ENCODE results near the gene CTSZ. TPM values are rescaled to one million over a fixed set of nuclear protein-coding genes. Genes with fewer than 3 reads are reported as not detected.

CTSZ gene
- total RNA-seq, 1 donor: 223 TPM

- H3K79me2 ChIP-seq (ENCODE audit: insufficient read depth, low read length): peaks cover 64% of the 10 kb centered on the region
- H3K9me3 ChIP-seq (ENCODE audit: low read depth, low read length): no peaks in the 10 kb centered on the region
- no peak for TF ChIP-seq CTCF (IDR thresholded peaks at IDR 0.05; ENCODE audit: extremely low read depth, low read depth, low read length)
- no peaks in the 10 kb centered on the region for H3K27me3 ChIP-seq (ENCODE audit: insufficient read depth, low read length)
- no peak overlapping the region for H3K4me3 ChIP-seq (ENCODE audit: insufficient read depth, low read length)
- no peak overlapping the region for H2AFZ ChIP-seq (ENCODE audit: low read length)
- no peak for DNase-seq (ENCODE audit: insufficient read length, low spot score, missing footprints)
- peaks cover 12% of the 10 kb centered on the region for H4K20me1 ChIP-seq (ENCODE audit: insufficient read depth, low read length)
- no peak overlapping the region for H3K4me2 ChIP-seq (ENCODE audit: insufficient read depth, low read length)
- no peak overlapping the region for H3K27ac ChIP-seq (ENCODE audit: low read depth, low read length)
- peaks cover 35% of the 10 kb centered on the region for H3K36me3 ChIP-seq (ENCODE audit: insufficient read depth, low read length)
- H3K4me1 ChIP-seq (ENCODE audit: insufficient read depth, low read length): peaks cover 22% of the 10 kb centered on the region
These were observed 33.6 kb upstream of the CTSZ start for GRCh38 chr20:59040667-59041066.

DNA sequence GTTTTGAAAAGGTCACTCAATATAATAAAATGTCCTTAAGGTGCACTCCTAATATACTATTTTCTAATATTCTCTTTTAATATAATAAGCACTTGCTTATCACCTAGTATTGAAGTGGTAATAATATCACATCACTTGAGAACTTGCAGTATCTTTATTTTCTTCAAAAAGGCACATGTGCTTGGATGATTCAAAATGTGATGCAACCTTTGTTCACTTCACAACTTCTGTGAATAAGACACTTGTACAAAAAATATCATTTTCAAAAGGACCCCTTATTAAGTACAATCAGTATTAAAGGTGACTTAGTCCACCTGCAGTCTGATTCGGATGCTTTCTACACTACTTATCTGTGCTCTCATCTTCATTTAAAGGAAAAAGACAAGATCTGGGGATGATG, 32.2 kb upstream of the CTSZ start:
- Histone ChIP-seq H4K20me1 (ENCODE audit: insufficient read depth, low read length) (peaks cover 14% of the 10 kb centered on the region), H3K4me2 (ENCODE audit: insufficient read depth, low read length) (no peak overlapping the region), H3K9me3 (ENCODE audit: low read depth, low read length) (no peaks in the 10 kb centered on the region), H3K4me1 (ENCODE audit: insufficient read depth, low read length) (peaks cover 22% of the 10 kb centered on the region), H3K36me3 (ENCODE audit: insufficient read depth, low read length) (peaks cover 47% of the 10 kb centered on the region), H2AFZ (ENCODE audit: low read length) (no peak overlapping the region), H3K79me2 (ENCODE audit: insufficient read depth, low read length) (peaks cover 71% of the 10 kb centered on the region), H3K27me3 (ENCODE audit: insufficient read depth, low read length) (no peaks in the 10 kb centered on the region), H3K4me3 (ENCODE audit: insufficient read depth, low read length) (no peak overlapping the region), H3K27ac (ENCODE audit: low read depth, low read length) (peak overlapping the region; percentile 31)
- peak; percentile 30 for DNase-seq (ENCODE audit: insufficient read length, low spot score, missing footprints)
- TF ChIP-seq CTCF (IDR thresholded peaks at IDR 0.05; ENCODE audit: extremely low read depth, low read depth, low read length): no peak

DNA sequence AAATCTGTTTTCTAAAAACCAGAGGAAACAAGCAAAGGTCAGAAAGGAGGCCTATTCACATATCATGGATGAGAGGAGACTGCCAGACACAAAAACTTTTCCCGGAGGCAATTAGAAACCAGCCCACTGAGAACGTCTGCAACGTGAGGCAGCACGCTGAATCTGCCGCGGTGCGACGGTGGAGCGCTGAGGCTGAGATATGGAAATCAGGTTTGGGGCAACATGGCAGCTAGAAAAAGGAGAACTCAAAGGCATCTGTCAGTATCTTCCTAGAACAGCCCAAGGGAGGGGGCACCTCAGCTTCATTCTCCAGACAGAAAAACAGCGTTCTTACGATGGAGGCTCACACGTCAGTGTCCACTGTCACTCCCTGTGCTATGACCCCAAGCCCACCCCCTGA, 30.3 kb upstream of the CTSZ start:
- Histone ChIP-seq H3K4me3 (ENCODE audit: insufficient read depth, low read length) (no peak overlapping the region), H3K79me2 (ENCODE audit: insufficient read depth, low read length) (peaks cover 68% of the 10 kb centered on the region), H3K36me3 (ENCODE audit: insufficient read depth, low read length) (peaks cover 53% of the 10 kb centered on the region), H3K4me2 (ENCODE audit: insufficient read depth, low read length) (no peak overlapping the region), H2AFZ (ENCODE audit: low read length) (no peak overlapping the region), H3K4me1 (ENCODE audit: insufficient read depth, low read length) (peaks cover 17% of the 10 kb centered on the region), H3K27me3 (ENCODE audit: insufficient read depth, low read length) (no peaks in the 10 kb centered on the region), H4K20me1 (ENCODE audit: insufficient read depth, low read length) (peaks cover 14% of the 10 kb centered on the region), H3K9me3 (ENCODE audit: low read depth, low read length) (no peaks in the 10 kb centered on the region), H3K27ac (ENCODE audit: low read depth, low read length) (no peak overlapping the region)
- no peak for DNase-seq (ENCODE audit: insufficient read length, low spot score, missing footprints)
- no peak for TF ChIP-seq CTCF (IDR thresholded peaks at IDR 0.05; ENCODE audit: extremely low read depth, low read depth, low read length)

DNA sequence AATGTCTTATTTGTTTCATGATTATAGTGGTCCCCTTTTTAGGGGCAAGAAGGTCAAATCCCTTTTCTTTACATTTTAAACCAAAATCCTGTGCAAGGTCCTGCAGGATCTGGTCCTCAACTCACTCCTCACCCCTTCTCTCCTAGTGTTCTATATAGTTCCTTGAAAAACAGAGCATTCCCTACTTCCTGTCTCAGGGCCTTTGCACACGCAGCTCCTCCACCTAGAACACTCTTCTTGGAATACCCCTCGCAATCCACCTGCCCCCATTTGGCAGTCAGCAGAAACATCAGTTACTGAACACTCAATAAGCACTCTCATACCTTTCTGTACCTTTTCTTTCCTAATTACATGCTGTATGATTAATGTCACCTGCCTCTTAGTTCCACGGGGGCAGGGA, 28.3 kb upstream of the CTSZ start:
- H3K4me2 ChIP-seq (ENCODE audit: insufficient read depth, low read length): no peak overlapping the region
- peaks cover 64% of the 10 kb centered on the region for H3K79me2 ChIP-seq (ENCODE audit: insufficient read depth, low read length)
- peaks cover 52% of the 10 kb centered on the region for H3K36me3 ChIP-seq (ENCODE audit: insufficient read depth, low read length)
- TF ChIP-seq CTCF (IDR thresholded peaks at IDR 0.05; ENCODE audit: extremely low read depth, low read depth, low read length): no peak
- peaks cover 20% of the 10 kb centered on the region for H3K4me1 ChIP-seq (ENCODE audit: insufficient read depth, low read length)
- H2AFZ ChIP-seq (ENCODE audit: low read length): no peak overlapping the region
- no peak for DNase-seq (ENCODE audit: insufficient read length, low spot score, missing footprints)
- no peaks in the 10 kb centered on the region for H3K9me3 ChIP-seq (ENCODE audit: low read depth, low read length)
- no peak overlapping the region for H3K27ac ChIP-seq (ENCODE audit: low read depth, low read length)
- H4K20me1 ChIP-seq (ENCODE audit: insufficient read depth, low read length): peaks cover 16% of the 10 kb centered on the region
- H3K27me3 ChIP-seq (ENCODE audit: insufficient read depth, low read length): no peaks in the 10 kb centered on the region
- H3K4me3 ChIP-seq (ENCODE audit: insufficient read depth, low read length): no peak overlapping the region

All from osteoblast (primary cell).